K562 (cell line): ENCODE data around the gene DDR1. TPM values are rescaled to one million over a fixed set of nuclear protein-coding genes. Genes with fewer than 3 reads are reported as not detected.

Experiments
- ATAC-seq: fragments of 200-7000 bp; cut with Tn5 transposase; 3 replicates; pipeline ENCODE4 v1.9.1; 2020; ENCODE audit warnings: moderate library complexity
- BruUV-seq: library from RNA; stranded (reverse); fragments of 400-500 nt; replicated peaks from 2 replicates; lab custom pipeline; 2021; lab: Mats Ljungman, UMichigan
- CTCF ChIA-PET: fragments of 300-600 bp; formaldehyde crosslinking; extraction: SDS; loops from one replicate; lab custom pipeline; 2021; ENCODE audit warnings: low intra/inter-chr PET ratio; lab: Yijun Ruan, JAX
- POLR2A ChIA-PET: fragments of 300-600, 350-650 bp; sonication (Branson Sonifier 250); formaldehyde crosslinking; extraction: SDS; loops from one replicate; lab custom pipeline; 2021; ENCODE audit warnings: antibody characterized with exemption, inconsistent platforms; lab: Yijun Ruan, JAX
- DNase-seq, 4 experiments: peaks; one replicate each; pipeline versions ENCODE4 v3.0.0 to v3.0.0-alpha.2; 2011 to 2018; ENCODE audit warnings: low spot score in 3 of 4, mixed read lengths in 3 of 4; ENCODE audit errors: extremely low read depth in 1 of 4
- FAIRE-seq: peaks from 2 replicates; lab custom pipeline; 2011; peaks lifted over from hg19 to GRCh38; lab: Jason Lieb, UNC
- H2AFZ ChIP-seq: 2 replicates; pipeline ENCODE4 v1.6.0; 2011; ENCODE audit warnings: low read depth, low read length, control low read depth, inconsistent platforms
- H3K27ac ChIP-seq: fragments of 200-600 bp; 3 replicates; pipeline ENCODE4 v1.8.0; 2011; ENCODE audit warnings: low read depth, mild to moderate bottlenecking, control low read depth, inconsistent platforms, low read length, moderate library complexity, mixed read lengths; ENCODE audit errors: extremely low read depth
- H3K27me3 ChIP-seq, 2 experiments: fragments of 300-600 bp in 1 of 2; 2 replicates in 1 of 2; 3 replicates in 1 of 2; pipeline versions ENCODE4 v1.6.0 to v1.8.0; 2011; ENCODE audit warnings: inconsistent platforms in 2 of 2, low read length in 2 of 2, mild to moderate bottlenecking in 1 of 2, mixed read lengths in 1 of 2, moderate library complexity in 1 of 2; ENCODE audit not compliant: control insufficient read depth in 2 of 2, insufficient read depth in 2 of 2
- H3K36me3 ChIP-seq: fragments of 300-600 bp; 3 replicates; pipeline ENCODE4 v1.8.0; 2011; ENCODE audit warnings: mild to moderate bottlenecking, low read length, inconsistent platforms; ENCODE audit not compliant: control insufficient read depth, insufficient read depth
- H3K4me1 ChIP-seq, 2 experiments: fragments of 200-600 bp in 1 of 2; replicated peaks in 1 of 2; 2 replicates in 1 of 2; 3 replicates in 1 of 2; pipeline versions ENCODE4 v1.5.1 to v1.8.0; 2011; ENCODE audit warnings: inconsistent platforms in 2 of 2, low read length in 2 of 2, mild to moderate bottlenecking in 1 of 2, mixed read lengths in 1 of 2, moderate library complexity in 1 of 2; ENCODE audit not compliant: control insufficient read depth in 2 of 2, insufficient read depth in 2 of 2
- H3K4me2 ChIP-seq: 2 replicates; pipeline ENCODE4 v1.6.1; 2011; ENCODE audit warnings: low read length, control low read depth, inconsistent platforms, mixed read lengths; ENCODE audit not compliant: insufficient read depth
- H3K4me3 ChIP-seq: fragments of 200-600 bp; sonication (generic), shearing (Covaris generic); 2 replicates; pipeline ENCODE4 v1.5.1; 2016; ENCODE audit warnings: control low read depth, inconsistent platforms
- H3K79me2 ChIP-seq: fragments of 200-600 bp; 3 replicates; pipeline ENCODE4 v1.8.0; 2011; ENCODE audit warnings: low read length, inconsistent platforms; ENCODE audit not compliant: control insufficient read depth, insufficient read depth
- H3K9ac ChIP-seq, 2 experiments: 2 replicates each; pipeline versions ENCODE4 v1.6.0 to v1.6.1; 2011; ENCODE audit warnings: low read depth in 2 of 2, low read length in 2 of 2, control low read depth in 1 of 2, inconsistent platforms in 1 of 2, mild to moderate bottlenecking in 1 of 2, mixed read lengths in 1 of 2; ENCODE audit not compliant: insufficient read depth in 1 of 2
- H3K9me1 ChIP-seq: one replicate; pipeline ENCODE4 v1.6.0; 2011; ENCODE audit warnings: inconsistent platforms, mild to moderate bottlenecking, low read length, moderate library complexity; ENCODE audit not compliant: control insufficient read depth, insufficient read depth
- H3K9me3 ChIP-seq: replicated peaks from 2 replicates; pipeline ENCODE4 v1.5.1; 2011; ENCODE audit warnings: low read depth, low read length, inconsistent platforms; ENCODE audit not compliant: control insufficient read depth, insufficient read depth
- H4K20me1 ChIP-seq: replicated peaks from 2 replicates; pipeline ENCODE4 v1.6.1; 2011; ENCODE audit warnings: low read length, inconsistent platforms, mixed read lengths; ENCODE audit not compliant: control insufficient read depth, insufficient read depth
- CBX5 ChIP-seq: IDR thresholded peaks from 2 replicates; pipeline ENCODE4 v1.6.1; 2014; ENCODE audit warnings: low read depth, borderline replicate concordance
- CTCFL ChIP-seq: IDR thresholded peaks from 2 replicates; pipeline ENCODE4 v1.6.1; 2011; ENCODE audit warnings: borderline replicate concordance, low read depth, mild to moderate bottlenecking, moderate library complexity, low read length; ENCODE audit not compliant: insufficient read depth, poor library complexity, severe bottlenecking
- GTF2F1 ChIP-seq: IDR thresholded peaks from 2 replicates; pipeline ENCODE4 v1.6.1; 2011; ENCODE audit warnings: low read depth, low read length, improper control_type of control experiment
- MAX ChIP-seq: sonication (generic); formaldehyde crosslinking; IDR thresholded peaks from 2 replicates; pipeline ENCODE4 v1.9.0; 2022; ENCODE audit warnings: mild to moderate bottlenecking, missing genetic modification reagents
- MECOM ChIP-seq: fragments of 250-450 bp; sonication (Bioruptor Pico); IDR thresholded peaks from 2 replicates; pipeline ENCODE4 v1.8.0; 2022; ENCODE audit warnings: inconsistent platforms
- MTA2 ChIP-seq: fragments of 450-650 bp; IDR thresholded peaks from 2 replicates; pipeline ENCODE4 v1.6.1; 2016; ENCODE audit warnings: low read depth
- MTF1 ChIP-seq: fragments of 250-450 bp; sonication (Bioruptor Pico); IDR thresholded peaks from 2 replicates; pipeline ENCODE4 v1.9.0; 2021; ENCODE audit warnings: moderate library complexity, mild to moderate bottlenecking, inconsistent platforms, borderline replicate concordance
- MYC ChIP-seq, 2 experiments: fragments of 250-450 bp in 1 of 2; sonication (Bioruptor Pico) in 1 of 2; IDR thresholded peaks; 2 replicates each; pipeline versions ENCODE4 v1.5.1 to v1.6.1; 2012 to 2021; ENCODE audit warnings: low read depth in 2 of 2, borderline replicate concordance in 1 of 2, improper control_type of control experiment in 1 of 2, low read length in 1 of 2, mild to moderate bottlenecking in 1 of 2, moderate library complexity in 1 of 2
- NEUROD1 ChIP-seq: fragments of 150-350 bp; IDR thresholded peaks from 2 replicates; pipeline ENCODE4 v1.6.1; 2014; ENCODE audit warnings: borderline replicate concordance, low read length, low read depth; ENCODE audit not compliant: partially characterized antibody
- PATZ1 ChIP-seq: fragments of 250-450 bp; sonication (Bioruptor Pico); IDR thresholded peaks from 2 replicates; pipeline ENCODE4 v1.5.0; 2020; ENCODE audit warnings: mild to moderate bottlenecking, borderline replicate concordance
- PTTG1 ChIP-seq: fragments of 450-650 bp; IDR thresholded peaks from 2 replicates; pipeline ENCODE4 v1.6.1; 2016; ENCODE audit warnings: low read depth, mild to moderate bottlenecking, missing genetic modification characterization, missing compliant biosample characterization
- RHOXF2B ChIP-seq: fragments of 250-450 bp; sonication (Bioruptor Pico); conservative IDR thresholded peaks from 2 replicates; pipeline ENCODE4 v1.5.1; 2021
- SMAD3 ChIP-seq: fragments of 450-650 bp; formaldehyde crosslinking; conservative IDR thresholded peaks from 2 replicates; pipeline ENCODE4 v1.4.0; 2020; ENCODE audit warnings: mild to moderate bottlenecking
- SMARCC2 ChIP-seq: fragments of 450-650 bp; IDR thresholded peaks from 2 replicates; pipeline ENCODE4 v1.6.1; 2017; ENCODE audit warnings: antibody characterized with exemption, moderate library complexity, mild to moderate bottlenecking, low read depth
- SUPT5H ChIP-seq: fragments of 450-650 bp; IDR thresholded peaks from 2 replicates; pipeline ENCODE4 v1.6.1; 2016
- U2AF1 ChIP-seq: fragments of 200-400 bp; formaldehyde crosslinking; optimal IDR thresholded peaks from 2 replicates; pipeline ENCODE3; 2017; ENCODE audit warnings: mild to moderate bottlenecking, low read depth, low read length, moderate library complexity
- ZZZ3 ChIP-seq: fragments of 450-650 bp; IDR thresholded peaks from 2 replicates; pipeline ENCODE4 v1.6.1; 2016; ENCODE audit warnings: antibody characterized with exemption, mild to moderate bottlenecking, moderate library complexity
- WGBS: fragments of 100-300 bp; shearing (Covaris generic); methylation state at CpG from one replicate; pipeline ENCODE4 v1.1.6; 2016; ENCODE audit warnings: low coverage, mixed read lengths; ENCODE audit not compliant: insufficient coverage; ENCODE audit errors: missing lambda C conversion rate; 5-methylcytosine and 5-hydroxymethylcytosine counted together
- in situ Hi-C: fragments of 300-500 bp; cut with MboI; formaldehyde crosslinking; loops from 4 replicates; pipeline ENCODE4 v1.15.0; 2018; ENCODE audit warnings: inconsistent platforms, mixed read lengths
- intact Hi-C: fragments of 100-400 bp; cut with micrococcal nuclease; formaldehyde crosslinking; loops from 2 replicates; pipeline ENCODE4 v1.14.2; 2022
- polyA plus RNA-seq, 8 experiments: library from polyadenylated mRNA; depleted of rRNA in 4 of 8; stranded (reverse) in 5 of 8; unstranded in 3 of 8; fragments of >200 nt; fragmentation: Nextera tagmentation in 2 of 8; fragmentation: Illumina TruSeq in 1 of 8; extraction: Ambion mirVana in 2 of 8; extraction: Trizol in 1 of 8; gene quantifications; 2 replicates each; pipeline versions ENCODE4 v1.2.1 to v1.2.3, GENCODE V29; 2011 to 2014; ENCODE audit warnings: inconsistent platforms in 1 of 8, missing spikeins in 1 of 8
- total RNA-seq, 7 experiments: library from RNA; depleted of rRNA in 6 of 7; stranded (reverse); fragments of >200 nt in 6 of 7; fragmentation: Illumina TruSeq in 2 of 7; extraction: Trizol in 2 of 7; gene quantifications; 2 replicates each; pipeline versions ENCODE4 v1.2.1 to v1.2.3, GENCODE V29; 2011 to 2021; ENCODE audit warnings: low replicate concordance in 1 of 7

Gene DDR1
- total and polyA plus RNA-seq, 9 of the 15 experiments (the other 6 are each of a cell fraction or from before 2014, with no cell fraction given) = 1.4 to 44.6 (median 12.2) TPM

- in situ Hi-C loops = no loop called here
- Histone ChIP-seq H3K9me1 (no peaks in the 10 kb centered on the region), H3K36me3 (peaks cover 13% of the 10 kb centered on the region; the same call in 2 of the 3 replicates), H3K4me2 (no peak overlapping the region), H3K27me3 (peaks cover 0 to 13% of the 10 kb centered on the region in 2 experiments; a peak in 2 of 5 replicates), H4K20me1 (no peaks in the 10 kb centered on the region), H3K79me2 (no peaks in the 10 kb centered on the region), H3K27ac (no peak overlapping the region), H3K4me3 (no peak overlapping the region), H2AFZ (no peak overlapping the region), H3K9me3 (peaks cover 4% of the 10 kb centered on the region; the same call in 1 of the 2 replicates), H3K4me1 (peaks cover 0 to 2% of the 10 kb centered on the region in 2 experiments; a peak in 3 of 5 replicates), H3K9ac (no peak overlapping the region)
- no peak for DNase-seq
- intact Hi-C loops = no loop called here
- ChIA-PET CTCF (no interaction called here), POLR2A (interaction anchor here (0.6 to 2.4 kb wide), 3 partner anchors 10 to 248 kb away, joined by 3 to 12 read pairs (median 6); no protein-coding TSS in a partner anchor)
- 13% methylated on average over 4 of the region's 4 CpGs for WGBS
- FAIRE-seq = no peak
- BruUV-seq = no TSS peak
- ATAC-seq = no peak
- TF ChIP-seq CTCFL = no peak
- no peak for TF ChIP-seq SUPT5H
- TF ChIP-seq PATZ1 = no peak
- TF ChIP-seq U2AF1 = no peak
- no peak for TF ChIP-seq PTTG1 (tag)
- no peak for TF ChIP-seq MECOM (CRISPR knock-in tag)
- no peak for TF ChIP-seq NEUROD1
- no peak for TF ChIP-seq SMAD3
- TF ChIP-seq SMARCC2 = no peak
- no peak for TF ChIP-seq GTF2F1
- TF ChIP-seq RHOXF2B (CRISPR knock-in tag) = no peak
- no peak for TF ChIP-seq MAX (CRISPR knock-in tag)
- TF ChIP-seq ZZZ3 = no peak
- no peak for TF ChIP-seq MYC (IDR thresholded peaks at IDR 0.05; ENCODE audit: low read depth, low read length)
- no peak for TF ChIP-seq MYC (CRISPR knock-in tag; IDR thresholded peaks at IDR 0.05; ENCODE audit: borderline replicate concordance, low read depth)
- TF ChIP-seq CBX5 = no peak
- no peak for TF ChIP-seq MTA2
- no peak for TF ChIP-seq MTF1
Observed at GRCh38 chr6:30930506-30930905, 46.2 kb downstream of the DDR1 start.
